ENCODE measurements around the gene KCNIP4.

KCNIP4 gene

DNA sequence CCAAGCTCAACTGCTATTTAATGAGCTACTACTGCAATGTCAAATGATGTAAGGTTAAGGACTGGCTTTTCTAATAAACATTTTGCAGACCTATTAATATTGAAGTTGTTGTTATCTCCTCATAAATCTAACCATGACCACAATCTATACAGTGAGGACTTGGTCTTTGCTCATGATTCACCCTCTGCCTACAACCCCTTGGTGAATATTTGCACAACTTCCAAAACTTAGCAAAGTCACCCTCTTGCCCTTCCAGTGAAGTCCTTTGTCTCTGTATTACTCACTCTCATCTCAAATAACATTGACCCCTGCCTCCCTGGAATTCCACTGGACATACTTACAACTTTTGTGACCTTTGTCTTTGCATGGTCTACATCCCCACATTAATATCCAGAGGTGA, 204.5 kb downstream of the KCNIP4 start:
- ChIA-PET POLR2A (no interaction called here), CTCF (interaction anchor here (0.6 kb wide), 1 partner anchor 243 kb away, joined by 3 read pairs; no protein-coding TSS in a partner anchor)
- TF ChIP-seq SP1 (IDR thresholded peaks at IDR 0.05): no peak
- TF ChIP-seq L3MBTL2 (conservative IDR thresholded peaks at IDR 0.05): no peak
- no peak for TF ChIP-seq FOXM1 (IDR thresholded peaks at IDR 0.05; ENCODE audit: borderline replicate concordance)
- no peak for TF ChIP-seq TARDBP (IDR thresholded peaks at IDR 0.05)
- TF ChIP-seq BHLHE40 (IDR thresholded peaks at IDR 0.05; ENCODE audit: borderline replicate concordance): no peak
- no peak for TF ChIP-seq ZNF384 (IDR thresholded peaks at IDR 0.05)
- TF ChIP-seq LEF1 (IDR thresholded peaks at IDR 0.05; ENCODE audit: borderline replicate concordance): no peak
- no peak for TF ChIP-seq FOXK2 (IDR thresholded peaks at IDR 0.05)
- DNase-seq (ENCODE audit: extremely low spot score): no peak

DNA sequence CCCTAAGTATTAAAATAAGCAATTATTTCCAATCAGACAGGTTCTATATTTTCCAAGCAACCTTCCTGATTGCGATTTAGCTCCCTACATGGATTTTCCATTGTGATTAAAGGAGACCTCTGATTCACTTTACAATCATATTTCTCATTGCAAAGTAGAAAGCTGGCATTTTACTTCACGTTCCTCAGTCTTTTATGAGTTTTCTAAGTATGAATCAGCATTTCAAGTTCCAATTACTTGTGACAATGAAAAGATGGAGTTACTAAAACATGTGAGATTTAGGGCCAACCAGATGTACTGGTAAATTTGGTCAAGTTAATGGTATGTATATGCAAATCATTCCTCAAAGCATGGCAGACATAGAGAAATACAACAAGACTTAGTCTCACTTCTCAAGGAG, 206.2 kb downstream of the KCNIP4 start:
- TF ChIP-seq TARDBP (IDR thresholded peaks at IDR 0.05) (no peak), ARNT (IDR thresholded peaks at IDR 0.05) (no peak), SUZ12 (IDR thresholded peaks at IDR 0.05) (no peak), L3MBTL2 (conservative IDR thresholded peaks at IDR 0.05) (no peak), SP1 (IDR thresholded peaks at IDR 0.05) (no peak), FOXK2 (IDR thresholded peaks at IDR 0.05) (no peak), HDGF (IDR thresholded peaks at IDR 0.05; ENCODE audit: borderline replicate concordance) (no peak), BHLHE40 (IDR thresholded peaks at IDR 0.05; ENCODE audit: borderline replicate concordance) (no peak), ELF4 (IDR thresholded peaks at IDR 0.05) (no peak), CTBP1 (IDR thresholded peaks at IDR 0.05; ENCODE audit: borderline replicate concordance) (no peak)
- TF ChIP-seq, protein P1, sequence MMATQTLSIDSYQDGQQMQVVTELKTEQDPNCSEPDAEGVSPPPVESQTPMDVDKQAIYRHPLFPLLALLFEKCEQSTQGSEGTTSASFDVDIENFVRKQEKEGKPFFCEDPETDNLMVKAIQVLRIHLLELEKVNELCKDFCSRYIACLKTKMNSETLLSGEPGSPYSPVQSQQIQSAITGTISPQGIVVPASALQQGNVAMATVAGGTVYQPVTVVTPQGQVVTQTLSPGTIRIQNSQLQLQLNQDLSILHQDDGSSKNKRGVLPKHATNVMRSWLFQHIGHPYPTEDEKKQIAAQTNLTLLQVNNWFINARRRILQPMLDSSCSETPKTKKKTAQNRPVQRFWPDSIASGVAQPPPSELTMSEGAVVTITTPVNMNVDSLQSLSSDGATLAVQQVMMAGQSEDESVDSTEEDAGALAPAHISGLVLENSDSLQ (IDR thresholded peaks at IDR 0.05): no peak
- ChIA-PET POLR2A (no interaction called here), CTCF (no interaction called here)
- DNase-seq (ENCODE audit: extremely low spot score): no peak

DNA sequence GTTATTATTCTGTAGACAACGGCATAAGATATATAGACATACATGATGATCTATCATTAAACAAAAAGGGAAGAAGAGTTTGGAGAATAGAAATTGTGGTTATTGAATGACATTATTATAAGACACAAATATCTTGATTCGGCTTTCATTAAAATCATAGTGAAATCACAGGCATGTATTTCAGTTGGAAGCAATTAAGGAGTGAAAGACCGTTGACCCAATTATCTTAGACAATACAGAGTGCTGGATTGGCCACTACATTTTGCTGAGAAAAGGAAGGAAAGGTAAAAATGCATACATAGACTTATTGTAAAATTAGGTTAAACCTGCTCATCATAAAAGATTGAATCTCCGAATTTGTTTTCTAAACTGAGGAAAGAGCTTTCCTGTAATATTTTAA, 209.8 kb downstream of the KCNIP4 start:
- DNase-seq (ENCODE audit: extremely low spot score): no peak
- ChIA-PET POLR2A (no interaction called here), CTCF (no interaction called here)
- no peak for TF ChIP-seq L3MBTL2 (conservative IDR thresholded peaks at IDR 0.05)
- TF ChIP-seq NFRKB (IDR thresholded peaks at IDR 0.05): no peak
- no peak for TF ChIP-seq FOXK2 (IDR thresholded peaks at IDR 0.05)
- no peak for TF ChIP-seq SUZ12 (IDR thresholded peaks at IDR 0.05)

DNA sequence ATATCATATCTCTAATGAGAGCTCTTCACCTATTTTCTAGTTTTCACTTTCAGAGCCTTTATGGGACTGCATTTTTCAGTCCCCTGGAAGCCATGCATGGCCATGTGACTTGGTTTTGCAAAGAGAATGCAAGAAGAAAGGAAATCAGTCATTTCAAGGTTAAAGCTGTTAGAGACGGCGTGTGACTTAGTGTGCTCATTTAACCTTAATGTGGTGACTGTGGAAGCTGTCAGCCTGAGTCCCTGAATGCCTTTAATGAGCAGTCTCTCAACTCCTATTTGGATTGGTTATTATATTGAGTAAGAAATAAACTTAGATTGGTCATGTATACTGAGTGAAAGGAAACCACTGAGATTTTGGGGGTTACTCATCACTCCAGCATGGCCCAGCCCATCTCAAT, 212.7 kb downstream of the KCNIP4 start:
- TF ChIP-seq SP1 (IDR thresholded peaks at IDR 0.05): no peak
- TF ChIP-seq LEF1 (IDR thresholded peaks at IDR 0.05; ENCODE audit: borderline replicate concordance): no peak
- TF ChIP-seq NFRKB (IDR thresholded peaks at IDR 0.05): no peak
- no peak for TF ChIP-seq FOXA1 (IDR thresholded peaks at IDR 0.05)
- no peak for TF ChIP-seq ARNT (IDR thresholded peaks at IDR 0.05)
- TF ChIP-seq FOXK2 (IDR thresholded peaks at IDR 0.05): no peak
- TF ChIP-seq SUZ12 (IDR thresholded peaks at IDR 0.05): no peak
- TF ChIP-seq CTBP1 (IDR thresholded peaks at IDR 0.05; ENCODE audit: borderline replicate concordance): no peak
- TF ChIP-seq, protein P1 (IDR thresholded peaks at IDR 0.05): no peak
- TF ChIP-seq HDGF (IDR thresholded peaks at IDR 0.05; ENCODE audit: borderline replicate concordance): no peak
- no peak for TF ChIP-seq BHLHE40 (IDR thresholded peaks at IDR 0.05; ENCODE audit: borderline replicate concordance)
- TF ChIP-seq ZNF384 (IDR thresholded peaks at IDR 0.05): no peak
- no peak for TF ChIP-seq FOXM1 (IDR thresholded peaks at IDR 0.05; ENCODE audit: borderline replicate concordance)
- TF ChIP-seq ELF4 (IDR thresholded peaks at IDR 0.05): no peak
- no peak for DNase-seq (ENCODE audit: extremely low spot score)
- POLR2A ChIA-PET: no interaction called here
- CTCF ChIA-PET: no interaction called here

DNA sequence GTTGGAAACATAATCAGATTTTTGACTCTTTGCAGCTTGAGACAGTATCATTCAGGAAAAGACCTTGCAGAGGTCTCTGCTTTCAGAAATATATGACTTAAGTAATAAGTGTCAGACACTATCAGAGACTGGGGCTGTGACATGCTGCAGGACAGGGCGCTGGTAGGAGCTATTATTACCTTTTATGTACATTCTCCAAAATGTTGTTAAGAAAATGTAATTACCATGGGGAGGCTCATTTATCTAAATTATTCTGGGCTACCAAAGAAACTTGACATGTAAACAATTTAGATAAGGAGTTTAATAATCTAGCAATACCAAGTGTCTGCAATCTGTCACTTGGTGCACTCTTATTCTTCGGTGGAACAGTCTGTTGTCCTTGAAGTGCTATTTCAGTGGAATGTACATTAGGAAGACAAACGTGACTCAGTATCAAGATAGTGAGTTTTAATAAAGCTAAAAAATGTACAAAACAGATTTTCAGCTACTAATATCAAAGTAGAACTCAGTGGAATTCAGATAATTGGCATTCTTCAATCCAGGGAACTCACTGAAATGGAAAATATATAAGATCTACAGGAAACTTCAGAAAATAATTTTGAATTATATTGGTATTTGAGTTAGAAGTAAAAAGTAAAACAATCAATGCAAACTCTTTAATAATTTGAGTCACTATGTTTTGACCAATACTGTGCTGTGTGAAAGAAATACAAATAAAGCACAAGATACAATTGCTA, 214.5 kb downstream of the KCNIP4 start:
- TF ChIP-seq LEF1 (IDR thresholded peaks at IDR 0.05; ENCODE audit: borderline replicate concordance) (no peak), ELF4 (IDR thresholded peaks at IDR 0.05) (no peak), ZNF384 (IDR thresholded peaks at IDR 0.05) (no peak), TARDBP (IDR thresholded peaks at IDR 0.05) (no peak), FOXA1 (IDR thresholded peaks at IDR 0.05) (no peak), SUZ12 (IDR thresholded peaks at IDR 0.05) (no peak), BHLHE40 (IDR thresholded peaks at IDR 0.05; ENCODE audit: borderline replicate concordance) (no peak), SP1 (IDR thresholded peaks at IDR 0.05) (no peak), ARNT (IDR thresholded peaks at IDR 0.05) (no peak), L3MBTL2 (conservative IDR thresholded peaks at IDR 0.05) (no peak), HDGF (IDR thresholded peaks at IDR 0.05; ENCODE audit: borderline replicate concordance) (no peak), FOXK2 (IDR thresholded peaks at IDR 0.05) (no peak), NFRKB (IDR thresholded peaks at IDR 0.05) (no peak), FOXM1 (IDR thresholded peaks at IDR 0.05; ENCODE audit: borderline replicate concordance) (no peak), CTBP1 (IDR thresholded peaks at IDR 0.05; ENCODE audit: borderline replicate concordance) (no peak)
- TF ChIP-seq, protein P1 (IDR thresholded peaks at IDR 0.05): no peak
- ChIA-PET POLR2A (interaction anchor here (0.6 kb wide), 1 partner anchor 118 kb away, joined by 3 read pairs; no protein-coding TSS in a partner anchor), CTCF (interaction anchor here (0.6 kb wide), 1 partner anchor 31 kb away, joined by 5 read pairs; no protein-coding TSS in a partner anchor)
- DNase-seq (ENCODE audit: extremely low spot score): no peak

DNA sequence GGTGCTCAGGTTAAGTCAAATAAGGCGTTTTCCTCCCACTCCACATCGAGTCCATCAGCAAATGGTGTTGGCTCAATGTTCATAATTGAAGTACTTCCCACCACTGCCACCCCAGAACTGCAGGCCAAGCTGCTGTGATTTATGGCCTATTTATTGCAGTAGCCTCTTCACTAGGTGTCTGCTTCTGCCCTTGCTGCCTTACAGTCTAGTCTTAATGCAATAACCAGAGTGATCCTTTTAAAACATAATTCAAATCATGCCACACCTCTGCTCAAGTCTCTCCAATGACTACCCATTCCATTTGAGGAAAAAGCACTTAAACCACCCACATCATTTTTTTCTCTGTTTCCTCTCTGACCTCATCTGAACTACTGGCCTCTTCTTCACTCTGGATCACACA, 220.3 kb downstream of the KCNIP4 start:
- ChIA-PET CTCF (no interaction called here), POLR2A (no interaction called here)
- TF ChIP-seq FOXA1 (IDR thresholded peaks at IDR 0.05): no peak
- TF ChIP-seq NFRKB (IDR thresholded peaks at IDR 0.05): no peak
- TF ChIP-seq ZNF384 (IDR thresholded peaks at IDR 0.05): no peak
- no peak for TF ChIP-seq TARDBP (IDR thresholded peaks at IDR 0.05)
- TF ChIP-seq FOXM1 (IDR thresholded peaks at IDR 0.05; ENCODE audit: borderline replicate concordance): no peak
- TF ChIP-seq CTBP1 (IDR thresholded peaks at IDR 0.05; ENCODE audit: borderline replicate concordance): no peak
- no peak for TF ChIP-seq FOXK2 (IDR thresholded peaks at IDR 0.05)
- no peak for DNase-seq (ENCODE audit: extremely low spot score)

Data from HEK293T (cell line).